Heart left ventricle (tissue), 13 donors: ENCODE measurements around the gene UBE3A.

ENCODE experiments used
- POLR2A ChIP-seq, 2 donors: fragments of 450-650 bp; IDR thresholded peaks; one replicate each; pipeline ENCODE4 v1.6.1; 2017; ENCODE audit warnings: antibody characterized with exemption in 2 of 2, mild to moderate bottlenecking in 2 of 2, moderate library complexity in 2 of 2
- TF ChIP-seq, protein P1 (sequence below), 12 donors: fragments of 200-600 bp; sonication (generic) in 4 of 12; IDR thresholded peaks; one replicate each; pipeline versions ENCODE4 v1.5.0 to v1.8.0; 2018 to 2022; ENCODE audit warnings: antibody characterized with exemption in 12 of 12, mild to moderate bottlenecking in 5 of 12
- donor health status: ischemic (EF 13 %, LVEDD 7.1; RV severe dilation, severe dysfunction).
- donor health status: DM: no; HTN: yes; CAD: no.
- donor health status: DM: no; HTN: no; CAD: no.
- donor health status: ischemic (EF 25% LVEDD 6.9; RV normal size, moderate dysfunction).
- donor health status: ischemic (EF 25% LVEDD 5.7; RV mildly dilated, moderate dysfunction).
- donor health status: ischemic (EF 35%, LVEDD 5.7; RV mildly dilated, moderate dysfunction).
- donor health status: nonischemic (EF 11% LVEDD 7.7; RV severe dilation, severe dysfunction).
- donor health status: DM: yes; HTN: yes; CAD: no.
- donor health status: PGD.
- donor health status: ischemic (EF 29% LVEDD 5.4; RV normal size, mild dysfunction).
- donor health status: nonischemic (EF 23%, LVEDD 6.1; RV moderate dilation, normal function).

DNA sequence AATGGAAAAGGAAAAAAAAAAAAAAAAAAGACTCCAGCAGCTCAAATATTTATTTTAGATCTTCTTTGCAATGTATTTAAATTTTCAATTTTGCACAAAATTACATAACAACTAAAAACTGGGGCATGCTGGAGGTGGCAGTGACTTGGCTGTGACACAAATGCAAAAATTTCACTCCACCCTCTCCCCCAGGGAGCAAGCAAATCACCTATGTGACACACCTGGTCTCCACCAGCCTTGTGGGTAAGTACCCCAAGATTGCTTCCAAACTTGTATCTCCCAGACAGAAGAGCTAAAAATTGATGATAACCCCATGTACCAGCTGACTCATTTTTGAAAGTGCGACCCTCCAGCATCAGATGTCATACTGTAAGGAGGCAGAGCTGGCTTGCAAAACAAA, 32.0 kb downstream of the UBE3A start:
- TF ChIP-seq, protein P1, sequence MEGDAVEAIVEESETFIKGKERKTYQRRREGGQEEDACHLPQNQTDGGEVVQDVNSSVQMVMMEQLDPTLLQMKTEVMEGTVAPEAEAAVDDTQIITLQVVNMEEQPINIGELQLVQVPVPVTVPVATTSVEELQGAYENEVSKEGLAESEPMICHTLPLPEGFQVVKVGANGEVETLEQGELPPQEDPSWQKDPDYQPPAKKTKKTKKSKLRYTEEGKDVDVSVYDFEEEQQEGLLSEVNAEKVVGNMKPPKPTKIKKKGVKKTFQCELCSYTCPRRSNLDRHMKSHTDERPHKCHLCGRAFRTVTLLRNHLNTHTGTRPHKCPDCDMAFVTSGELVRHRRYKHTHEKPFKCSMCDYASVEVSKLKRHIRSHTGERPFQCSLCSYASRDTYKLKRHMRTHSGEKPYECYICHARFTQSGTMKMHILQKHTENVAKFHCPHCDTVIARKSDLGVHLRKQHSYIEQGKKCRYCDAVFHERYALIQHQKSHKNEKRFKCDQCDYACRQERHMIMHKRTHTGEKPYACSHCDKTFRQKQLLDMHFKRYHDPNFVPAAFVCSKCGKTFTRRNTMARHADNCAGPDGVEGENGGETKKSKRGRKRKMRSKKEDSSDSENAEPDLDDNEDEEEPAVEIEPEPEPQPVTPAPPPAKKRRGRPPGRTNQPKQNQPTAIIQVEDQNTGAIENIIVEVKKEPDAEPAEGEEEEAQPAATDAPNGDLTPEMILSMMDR (IDR thresholded peaks at IDR 0.05): no peak
- TF ChIP-seq POLR2A (IDR thresholded peaks at IDR 0.05): no peak
